ENCODE results near the gene PPP1R27.

The PPP1R27 gene

DNA sequence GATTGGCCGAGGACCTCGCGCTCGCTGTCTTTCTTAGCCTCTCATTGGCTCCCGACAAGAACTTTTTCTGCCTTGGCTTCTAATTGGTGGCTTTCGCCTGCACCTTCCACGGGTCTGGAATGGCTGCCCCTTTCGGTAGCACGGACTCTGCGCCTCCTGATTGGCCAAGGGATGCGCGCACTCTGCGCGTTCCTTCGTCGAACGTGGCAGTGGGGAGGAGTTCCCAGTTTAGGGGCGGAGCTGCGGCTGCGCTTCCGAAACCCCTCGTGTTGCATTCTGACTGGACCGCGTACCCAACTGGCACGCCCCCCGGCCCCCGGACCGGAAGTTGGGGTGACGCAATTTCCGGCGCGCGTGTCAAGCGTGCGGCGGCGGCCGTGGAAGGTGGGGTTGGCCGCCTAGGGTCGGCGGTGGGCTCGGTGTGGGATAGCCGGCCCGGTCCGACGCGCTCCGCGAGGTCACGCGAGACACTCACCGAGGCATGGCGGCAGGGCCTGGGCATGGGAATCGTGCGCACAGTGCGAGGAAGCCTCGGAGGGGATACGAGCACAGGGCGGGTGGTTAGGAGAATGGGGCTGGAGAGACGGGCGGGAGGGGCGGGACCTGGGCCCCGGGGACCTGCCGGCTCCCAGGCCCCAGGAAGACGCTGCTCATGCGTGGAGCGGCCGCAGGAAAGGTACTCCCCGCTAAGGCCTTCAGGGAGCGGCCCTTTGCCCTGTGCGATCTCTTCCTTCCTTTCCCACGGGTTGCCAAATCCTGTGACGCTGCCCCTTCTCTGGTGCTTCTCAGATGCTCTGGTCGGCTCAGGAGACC is 26.1 kb upstream of the PPP1R27 start:
- DNase-seq: peak; percentile 92

DNA sequence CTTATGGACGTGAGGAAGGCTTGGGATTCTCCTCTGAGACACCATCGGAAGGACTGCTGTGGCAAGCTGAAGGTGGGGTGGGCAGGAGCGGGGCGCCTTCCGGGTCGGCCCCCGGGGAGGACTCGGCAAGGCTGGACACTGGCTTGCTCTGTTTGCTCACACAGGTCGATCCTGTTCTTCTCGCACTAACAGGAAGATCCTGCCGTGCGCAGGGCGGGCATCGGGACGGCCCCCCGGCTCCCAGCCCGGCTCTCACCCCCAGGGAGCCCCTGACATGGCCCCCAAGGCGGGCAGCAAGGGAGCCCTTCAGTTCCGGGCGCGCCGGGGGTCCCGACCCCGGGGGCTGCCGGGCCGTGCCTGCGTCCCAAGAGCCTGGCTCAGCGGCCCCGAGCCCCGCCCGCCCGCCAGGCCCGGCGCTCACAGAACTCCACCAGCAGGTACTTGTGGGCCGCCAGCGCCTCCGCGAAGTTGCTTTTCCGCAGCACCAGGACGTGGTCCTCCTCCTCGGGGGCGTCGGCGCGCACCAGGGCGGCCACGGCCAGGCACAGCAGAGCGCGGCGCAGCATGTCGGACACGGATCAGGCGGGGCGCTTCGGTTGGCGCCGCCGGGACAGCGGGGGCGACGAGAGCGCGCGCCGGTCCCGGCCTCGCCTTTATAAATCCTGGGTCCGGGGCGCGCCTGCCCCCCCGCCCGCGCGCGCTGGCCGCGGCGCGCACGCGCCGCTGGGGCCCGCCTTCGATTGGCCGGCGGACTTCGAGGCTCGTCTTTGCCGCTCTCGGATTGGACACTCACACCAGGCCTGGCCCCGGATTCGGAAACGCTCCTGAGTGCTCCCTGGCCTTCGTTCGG is 25.3 kb upstream of the PPP1R27 start, which contains the start of gene P4HB:
TSS of gene P4HB (minus strand) at position 630 of the 850 bp plus-strand sequence. CDS start at position 566, 64 bp downstream.
- no peak for DNase-seq

DNA sequence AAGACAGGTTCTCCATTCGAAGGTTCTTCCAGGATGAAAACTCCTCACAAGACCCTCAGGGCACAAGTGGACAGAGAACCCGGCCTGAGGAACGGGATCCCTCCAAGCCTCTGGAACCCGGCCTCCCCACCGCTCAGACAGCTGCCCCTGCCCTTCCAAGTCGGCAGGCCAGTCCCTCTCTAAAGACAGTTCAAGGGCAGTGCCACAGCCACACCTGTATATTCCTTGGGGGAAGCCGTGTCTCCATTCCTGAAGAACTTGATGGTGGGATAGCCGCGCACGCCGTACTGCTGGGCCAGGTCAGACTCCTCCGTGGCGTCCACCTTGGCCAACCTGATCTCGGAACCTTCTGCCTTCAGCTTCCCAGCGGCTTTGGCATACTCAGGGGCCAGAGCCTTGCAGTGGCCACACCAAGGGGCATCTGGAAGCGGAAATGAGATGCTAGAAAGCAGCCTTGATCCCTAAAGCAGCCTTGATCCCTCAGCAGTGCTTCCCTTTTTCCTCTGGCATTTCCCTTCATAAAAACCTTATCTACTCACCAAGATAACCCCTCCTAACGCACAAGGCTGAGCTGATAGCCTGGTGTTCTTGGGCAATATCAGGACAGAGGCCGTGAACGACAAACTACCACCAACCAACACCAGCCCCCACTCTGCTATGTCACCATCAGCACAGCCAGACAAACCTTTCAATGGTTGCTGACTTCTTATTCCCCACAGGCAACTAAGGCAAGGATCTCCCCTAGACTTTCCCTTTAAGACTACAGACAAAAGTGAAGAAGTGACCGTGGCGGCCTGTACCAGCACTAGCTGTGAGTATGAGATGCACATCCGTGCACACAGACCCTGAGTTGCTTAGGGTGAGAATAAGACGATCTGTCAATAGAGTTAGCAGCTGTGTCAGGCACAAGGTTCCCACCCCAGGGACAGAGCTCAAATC is 24.4 kb upstream of the PPP1R27 start:
- DNase-seq: no peak

DNA sequence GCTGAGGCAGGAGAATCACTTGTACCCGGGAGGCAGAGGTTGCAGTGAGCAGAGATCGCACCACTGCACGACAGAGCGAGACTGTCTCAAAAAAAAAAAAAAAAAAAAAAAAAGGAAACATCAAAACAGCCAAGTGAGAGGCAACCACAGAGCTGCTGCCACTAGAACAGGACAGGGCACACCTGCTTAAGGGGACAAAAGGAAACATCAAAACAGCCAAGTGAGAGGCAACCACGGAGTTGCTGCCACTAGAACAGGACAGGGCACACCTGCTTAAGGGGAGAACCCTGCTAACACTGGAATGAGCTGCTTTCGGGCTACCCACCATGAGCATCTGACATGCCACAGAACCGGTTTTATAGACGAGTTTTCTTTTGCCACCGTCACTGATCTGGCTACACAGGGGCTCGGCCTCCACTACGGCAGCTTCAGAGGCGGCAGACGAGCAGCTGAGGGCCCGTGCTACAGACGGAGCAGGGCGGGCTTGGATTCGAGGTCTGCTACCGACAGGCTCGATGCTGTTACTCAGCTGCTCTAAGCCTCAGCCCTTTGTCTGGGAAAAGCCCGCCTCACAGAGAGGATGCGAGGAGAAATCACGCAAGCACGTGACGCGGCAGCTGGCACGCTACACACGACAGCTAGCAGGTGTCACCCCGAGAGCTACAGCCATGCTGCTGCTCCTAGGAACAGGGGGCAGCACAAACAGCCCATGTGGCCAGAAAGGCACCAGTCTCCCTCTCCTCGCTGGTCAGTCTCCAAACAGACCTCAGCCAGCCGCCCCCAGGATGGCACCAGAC is 23.5 kb upstream of the PPP1R27 start:
- DNase-seq: no peak

DNA sequence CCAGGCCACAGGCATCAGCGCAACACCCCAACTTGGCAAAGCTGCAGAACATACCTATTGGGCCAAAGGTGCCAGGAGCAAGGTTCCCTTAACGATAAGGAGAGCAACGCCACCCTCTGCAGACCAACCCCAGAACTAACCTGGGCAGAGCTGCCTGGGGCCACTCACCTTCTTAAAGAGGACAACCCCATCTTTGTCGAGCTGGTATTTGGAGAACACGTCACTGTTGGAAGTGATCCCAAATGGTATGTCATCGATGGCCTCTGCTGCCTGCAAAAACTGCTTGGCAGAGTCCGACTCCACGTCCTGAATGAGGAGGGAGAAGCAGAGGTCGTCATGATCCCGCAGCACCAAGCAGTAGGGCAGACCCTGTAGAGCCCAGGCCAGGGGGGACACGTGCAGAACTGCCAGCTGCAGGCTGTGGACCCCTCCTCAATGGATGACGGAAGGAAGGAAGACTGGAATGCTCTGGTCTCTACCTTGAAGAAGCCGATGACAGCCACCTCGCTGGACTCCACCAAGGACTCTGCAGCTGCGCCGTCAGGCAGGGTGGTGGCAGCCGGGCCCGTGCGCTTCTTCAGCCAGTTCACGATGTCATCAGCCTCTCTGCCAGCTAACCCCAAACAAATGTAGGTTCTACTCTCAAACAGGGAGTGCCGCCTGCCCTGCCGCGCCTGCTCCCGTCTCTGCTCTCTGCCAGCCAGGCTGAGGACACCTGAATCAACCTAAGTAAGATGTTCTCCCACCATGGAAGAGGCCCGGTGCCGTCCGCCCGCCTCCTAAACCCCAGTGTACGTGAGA is 20.3 kb upstream of the PPP1R27 start:
- DNase-seq: no peak

DNA sequence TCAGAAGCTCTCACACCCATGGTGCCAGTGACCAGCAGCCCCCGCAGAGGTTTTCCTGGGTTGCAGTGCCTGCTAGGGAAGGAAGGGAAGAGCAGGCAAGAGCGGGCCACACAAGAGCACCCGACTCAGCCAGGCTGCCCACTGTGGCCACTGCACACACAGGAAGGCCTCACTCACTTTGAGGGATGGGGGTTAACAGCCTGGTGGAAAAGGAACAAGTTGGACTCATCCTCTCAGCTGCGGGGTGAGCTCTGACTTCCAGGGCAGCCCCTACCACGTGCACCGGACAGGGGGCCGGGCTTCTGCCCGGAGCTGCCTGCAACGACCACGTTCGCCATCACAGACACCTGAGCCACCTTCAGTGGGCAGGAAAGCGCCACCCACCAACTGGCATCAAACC is 17.4 kb upstream of the PPP1R27 start:
- no peak for DNase-seq

DNA sequence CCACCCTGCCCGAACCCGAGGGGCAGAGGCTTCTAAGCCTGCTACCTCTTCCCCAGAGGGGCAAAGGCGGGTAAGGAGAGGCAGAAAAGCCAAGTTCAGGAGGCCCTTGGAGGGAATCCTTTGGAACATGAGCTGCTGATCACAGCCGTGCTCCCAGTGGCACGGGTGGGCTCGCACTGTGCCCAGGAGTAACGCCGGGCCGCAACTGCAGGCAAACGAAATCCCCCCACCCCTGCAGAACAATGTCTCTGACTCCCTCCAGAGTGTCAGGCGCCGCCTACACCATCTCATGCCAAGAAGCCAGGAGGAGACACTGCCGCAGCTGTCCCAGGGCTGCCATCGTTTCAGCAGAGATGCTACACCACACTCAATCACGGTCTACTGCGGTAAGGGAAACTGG is 16.6 kb upstream of the PPP1R27 start:
- DNase-seq: no peak

DNA sequence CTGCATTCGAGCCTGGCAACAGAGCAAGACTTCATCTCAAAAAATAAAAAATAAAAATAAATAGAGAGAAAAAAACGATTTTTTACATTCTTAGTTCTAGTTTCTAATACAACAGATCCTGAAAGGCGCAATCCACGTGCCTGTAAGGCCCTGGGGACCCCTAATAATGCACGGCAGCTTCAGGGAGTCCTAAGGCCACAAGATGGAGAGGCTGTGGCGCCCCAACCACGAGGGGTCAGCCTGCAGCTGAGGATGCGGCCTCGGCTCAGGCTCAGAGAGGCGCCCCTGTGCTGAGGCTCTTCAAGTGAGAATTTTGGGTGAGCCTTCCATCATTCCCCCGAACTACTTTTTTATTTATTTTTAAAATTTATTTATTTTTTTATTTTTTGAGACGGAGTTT is 14.6 kb upstream of the PPP1R27 start:
- DNase-seq: no peak

DNA sequence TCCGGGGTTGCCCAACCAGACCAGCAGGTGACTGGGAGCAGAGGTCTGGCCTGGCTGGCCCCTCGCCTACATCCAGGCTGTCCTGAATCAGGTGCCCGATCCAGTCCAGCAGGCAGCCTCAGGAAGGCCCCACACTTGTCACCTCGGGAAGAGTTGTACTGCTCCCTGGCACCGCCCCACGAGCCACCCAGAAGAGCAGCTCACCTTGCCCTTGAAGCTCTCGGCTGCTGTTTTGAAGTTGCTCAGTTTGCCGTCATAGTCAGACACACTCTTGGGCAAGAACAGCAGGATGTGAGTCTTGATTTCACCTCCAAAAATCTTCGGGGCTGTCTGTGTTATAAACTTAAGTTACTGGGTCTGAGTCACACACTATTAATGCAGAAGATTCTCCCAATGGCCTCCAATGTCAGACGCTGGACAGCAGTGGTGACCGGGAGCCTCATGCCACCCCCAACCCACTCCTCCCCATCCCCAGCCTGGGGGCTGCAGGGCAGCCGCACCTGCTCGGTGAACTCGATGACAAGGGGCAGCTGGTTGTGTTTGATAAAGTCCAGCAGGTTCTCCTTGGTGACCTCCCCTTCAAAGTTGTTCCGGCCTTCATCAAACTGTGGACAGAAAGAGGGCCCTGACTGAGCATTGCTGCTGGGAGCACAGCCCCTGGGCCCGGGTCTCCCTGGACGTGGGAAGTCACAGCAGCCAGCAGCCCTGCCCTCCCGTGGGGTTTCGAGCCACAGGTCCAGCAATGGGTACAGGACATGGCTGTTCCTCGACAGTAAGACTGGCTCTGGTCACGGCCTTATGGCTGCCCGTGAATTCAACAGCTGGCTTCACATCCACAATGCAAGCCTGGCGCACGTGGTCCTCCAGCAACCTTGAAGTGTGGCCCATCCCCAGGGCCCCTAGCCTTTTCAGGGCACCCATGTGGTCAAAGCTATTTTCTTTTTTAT is 12.2 kb upstream of the PPP1R27 start:
- DNase-seq: no peak

DNA sequence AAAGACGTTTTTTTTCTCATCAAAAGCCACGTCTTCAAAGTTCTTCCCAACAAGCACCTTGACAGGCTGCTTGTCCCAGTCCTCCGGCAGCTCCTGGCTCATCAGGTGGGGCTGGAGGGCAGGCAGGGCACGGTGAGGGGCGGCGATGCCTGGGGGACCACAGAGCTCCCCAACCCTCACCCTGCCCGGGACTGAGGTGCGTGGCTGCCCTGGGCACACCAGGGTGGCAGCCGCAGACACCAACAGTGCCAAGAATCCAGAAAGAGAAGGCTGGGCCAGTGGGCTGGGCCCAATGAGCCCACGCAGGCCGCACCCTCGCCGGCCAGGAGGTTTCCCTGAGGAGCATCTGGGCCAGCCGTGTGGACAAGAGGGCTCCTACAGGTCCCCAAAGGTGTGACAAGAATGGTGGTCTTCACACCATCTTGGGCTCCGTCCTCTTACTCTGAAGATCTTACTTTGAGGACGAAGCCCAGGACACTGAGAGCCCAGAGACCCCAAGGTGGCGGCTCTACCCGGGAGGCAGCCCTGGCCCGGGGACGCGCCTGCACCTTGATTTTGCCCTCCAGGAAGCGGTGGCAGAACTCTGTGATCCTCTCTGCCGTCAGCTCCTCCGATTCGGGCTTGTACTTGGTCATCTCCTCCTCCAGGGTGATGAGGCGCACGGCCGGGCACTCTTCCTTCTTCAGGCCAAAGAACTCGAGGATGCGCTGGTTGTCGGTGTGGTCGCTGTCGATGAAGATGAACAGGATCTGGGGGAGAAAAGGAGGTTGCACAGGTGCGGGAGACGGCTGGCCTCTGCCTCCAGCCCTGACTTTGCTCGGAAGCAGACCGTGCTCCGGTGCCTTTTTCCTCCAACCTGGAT is 11.3 kb upstream of the PPP1R27 start:
- no peak for DNase-seq

DNA sequence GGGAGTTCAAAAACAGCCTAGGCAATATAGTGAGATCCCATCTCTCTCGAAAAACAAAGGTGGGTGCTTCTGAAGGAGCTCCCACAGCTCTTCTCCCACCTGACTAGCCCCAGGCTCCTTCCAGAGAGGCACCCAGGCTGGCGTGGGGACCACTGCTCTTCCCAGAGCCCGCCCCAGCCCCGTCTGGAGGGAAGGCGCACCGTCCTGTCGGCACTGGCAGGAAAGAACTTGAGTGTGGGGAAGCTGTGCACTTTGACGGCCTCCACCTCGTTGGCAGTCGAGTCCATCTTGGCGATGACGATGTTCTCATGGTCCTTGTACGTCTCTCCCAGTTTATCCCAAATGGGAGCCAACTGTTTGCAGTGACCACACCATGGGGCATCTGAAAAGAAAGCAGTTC is 10.5 kb upstream of the PPP1R27 start:
- no peak for DNase-seq

DNA sequence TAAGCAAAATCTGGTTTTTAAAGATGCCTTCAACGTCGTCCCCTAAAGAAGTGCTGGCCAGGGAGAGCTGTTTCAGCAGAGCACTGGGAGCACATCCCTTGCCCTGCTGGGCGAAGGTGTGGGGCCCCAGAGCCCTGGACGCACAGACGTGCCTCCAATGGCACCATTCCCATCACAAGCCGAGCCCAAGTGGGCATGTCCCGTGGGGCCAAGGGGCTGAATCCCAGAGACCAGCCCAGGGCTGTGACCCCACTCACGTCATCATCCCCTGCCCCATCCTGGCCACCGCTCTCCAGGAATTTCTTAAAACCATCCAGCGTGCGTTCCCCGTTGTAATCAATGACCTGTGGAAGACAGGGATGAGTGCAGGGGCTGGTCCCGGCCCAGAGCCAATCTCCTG is 10.0 kb upstream of the PPP1R27 start:
- DNase-seq: no peak

DNA sequence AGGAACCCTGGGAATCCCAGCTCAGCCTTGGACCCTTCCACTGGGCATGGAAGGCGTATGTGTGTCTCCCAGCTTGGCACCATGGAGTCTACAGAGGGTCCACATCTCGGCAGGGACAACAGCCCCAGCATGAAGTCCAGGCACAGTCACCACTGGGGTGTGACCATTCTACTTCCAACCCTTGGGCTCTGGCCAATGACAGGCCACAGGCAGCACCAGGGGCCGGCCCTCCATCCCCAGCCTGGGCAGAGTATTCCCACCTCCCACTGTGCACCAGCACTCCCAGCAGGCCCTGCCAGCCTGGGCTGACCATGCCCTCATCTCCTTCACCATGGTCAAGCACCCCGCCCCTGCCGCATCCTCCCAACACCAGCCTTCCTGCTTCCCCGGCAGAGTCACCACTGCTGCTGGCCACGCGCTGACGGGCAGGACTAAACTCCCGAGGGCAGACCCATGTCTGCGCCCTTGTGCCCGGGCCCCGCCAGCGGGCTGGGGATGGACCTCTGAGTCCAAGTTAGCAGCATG is 9.5 kb upstream of the PPP1R27 start:
- no peak for DNase-seq

DNA sequence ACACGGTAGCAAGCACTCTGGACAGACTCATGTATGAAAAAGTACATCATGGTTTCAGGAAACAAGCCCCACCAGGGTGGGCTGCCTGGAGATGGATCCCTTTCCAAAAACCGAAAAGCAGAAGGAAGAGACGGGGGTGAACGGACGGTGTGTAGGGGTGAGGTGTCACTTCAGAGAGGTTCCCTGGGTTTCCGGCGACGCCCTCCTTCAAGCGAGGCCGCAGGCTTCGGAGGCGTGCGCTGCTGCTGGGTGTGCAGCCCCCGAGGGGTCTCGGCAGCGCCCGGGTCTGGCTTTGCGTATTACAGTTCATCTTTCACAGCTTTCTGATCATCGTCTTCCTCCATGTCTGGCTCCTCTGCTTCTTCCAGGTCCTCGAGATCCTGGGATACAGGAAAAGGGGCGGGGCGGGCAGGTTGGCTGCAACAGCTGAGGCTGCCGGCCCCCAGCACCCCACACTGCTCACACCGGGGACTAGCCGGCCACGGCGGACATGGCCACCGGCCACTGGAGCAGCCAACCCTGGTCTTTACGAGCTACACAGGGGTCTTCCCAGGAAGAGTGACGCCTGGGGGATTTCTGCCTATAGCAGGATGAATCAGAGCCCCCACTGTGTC is 9.0 kb upstream of the PPP1R27 start:
- DNase-seq: no peak

DNA sequence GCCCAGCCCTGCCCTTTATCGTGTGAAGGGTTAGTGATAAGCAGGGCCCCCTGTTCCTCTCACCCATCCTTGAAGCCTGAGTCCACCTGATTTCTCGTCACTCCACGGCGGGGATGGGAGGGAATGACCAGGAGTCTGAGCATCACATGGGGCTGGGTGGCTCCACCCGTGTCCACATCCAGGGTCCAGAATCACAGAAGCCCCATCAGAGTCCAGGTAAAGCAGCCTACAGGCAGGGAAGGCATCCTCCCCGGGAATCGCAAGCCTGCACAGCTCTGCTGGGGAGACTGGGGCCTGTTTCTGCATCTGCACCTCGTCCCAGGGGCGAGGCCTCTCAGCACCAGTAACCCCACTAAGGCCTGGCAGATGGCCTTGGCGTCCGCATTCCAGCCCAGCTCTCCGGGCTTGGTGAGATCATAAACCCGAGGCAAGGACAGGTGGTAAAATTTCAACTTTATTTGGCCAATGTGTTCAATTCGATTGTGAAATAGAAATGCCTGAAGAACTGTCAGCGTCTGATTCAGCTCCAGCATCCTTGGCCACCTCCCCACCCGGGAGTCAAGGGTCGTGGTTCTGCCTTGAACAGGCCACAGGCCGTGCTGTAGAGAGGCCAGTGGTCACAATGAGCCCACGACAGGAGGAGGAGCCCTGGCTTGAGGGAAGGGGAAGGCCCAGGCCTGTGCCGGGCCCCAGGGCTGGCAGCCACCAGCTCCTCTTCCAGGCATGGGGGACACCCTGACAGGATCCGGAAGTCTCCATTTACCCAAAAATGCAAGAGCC is 8.1 kb upstream of the PPP1R27 start:
- DNase-seq: no peak

DNA sequence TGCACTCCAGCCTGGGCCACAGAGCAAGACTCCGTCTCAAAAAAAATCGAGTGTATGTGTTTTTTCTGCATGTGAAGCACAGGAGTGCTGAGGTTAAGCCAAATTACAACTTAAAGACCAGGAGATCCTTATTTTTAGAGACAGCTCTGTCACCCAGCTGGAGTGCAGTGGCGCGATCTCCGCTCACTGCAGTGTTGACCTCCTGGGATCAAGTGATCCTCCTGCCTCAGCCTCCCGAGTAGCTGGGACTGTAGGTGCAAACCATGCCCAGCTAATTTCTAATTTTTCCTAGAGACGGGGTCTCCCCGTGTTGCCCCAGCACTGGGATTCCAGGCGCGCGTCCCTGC is 7.5 kb upstream of the PPP1R27 start:
- no peak for DNase-seq

DNA sequence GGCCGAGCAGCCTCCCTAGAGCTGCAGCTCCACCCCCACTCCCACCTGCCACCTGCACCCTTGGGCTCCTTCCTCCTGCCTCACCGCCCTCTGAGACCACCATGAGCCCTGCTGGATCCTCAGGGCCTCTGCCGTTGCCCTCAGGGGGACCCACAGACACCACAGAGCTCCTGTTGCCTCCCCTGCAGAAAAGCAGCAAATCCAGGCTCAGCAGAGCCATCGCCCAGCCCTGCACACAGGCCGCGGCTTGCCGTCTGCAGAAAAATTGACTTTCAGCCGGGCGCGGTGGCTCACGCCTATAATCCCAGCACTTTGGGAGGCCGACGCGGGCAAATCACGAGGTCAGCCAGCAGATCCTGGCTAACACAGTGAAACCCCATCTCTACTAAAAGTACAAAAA is 7.0 kb upstream of the PPP1R27 start:
- no peak for DNase-seq

Data from NCI-H187 treated with DMSO at 0.1 percent for 48 hours (cell line).